HAP-1 (cell line): ENCODE results near the gene PCDHA6.
A peak's percentile ranks its signal among the peaks of the same experiment; 100 is the strongest.
"Not testable (repeated sequence)": the region's sequence is repeated elsewhere in the genome, so short reads cannot be mapped to it uniquely, and the experiment has no call there.

Experiments
- DNase-seq, 2 experiments: peaks; one replicate each; pipeline ENCODE4 v3.0.0-alpha.2; 2016 to 2020; ENCODE audit warnings: low spot score in 2 of 2
- H3K27me3 ChIP-seq: fragments of 250-450 bp; sonication (Bioruptor Pico); 2 replicates; pipeline ENCODE4 v1.5.1; 2020; ENCODE audit warnings: low read depth, mild to moderate bottlenecking, moderate library complexity
- H3K36me3 ChIP-seq: fragments of 250-450 bp; sonication (Bioruptor Pico); replicated peaks from 2 replicates; pipeline ENCODE4 v1.5.1; 2020; ENCODE audit warnings: mild to moderate bottlenecking
- H3K4me1 ChIP-seq: fragments of 250-450 bp; sonication (Bioruptor Pico); 2 replicates; pipeline ENCODE4 v1.5.1; 2020; ENCODE audit warnings: mild to moderate bottlenecking
- H3K4me3 ChIP-seq: fragments of 250-450 bp; sonication (Bioruptor Pico); 2 replicates; pipeline ENCODE4 v1.5.1; 2020; ENCODE audit warnings: mild to moderate bottlenecking, moderate library complexity
- H3K9me3 ChIP-seq: fragments of 250-450 bp; sonication (Bioruptor Pico); 2 replicates; pipeline ENCODE4 v1.5.1; 2020; ENCODE audit warnings: mild to moderate bottlenecking, moderate library complexity
- in situ Hi-C: fragments of 300-500 bp; cut with MboI; formaldehyde crosslinking; loops from 3 replicates; pipeline ENCODE4 v1.14.3; 2020; ENCODE audit warnings: low sequenced_read_pairs, inconsistent platforms, mixed read lengths

PCDHA6 gene

GRCh38 chr5:140862441-140863295, 34.9 kb downstream of the PCDHA6 start:
- in situ Hi-C loops: no loop called here
- no peaks in the 10 kb centered on the region for H3K36me3 ChIP-seq
- H3K4me1 ChIP-seq: no peaks in the 10 kb centered on the region
- H3K27me3 ChIP-seq: peaks cover 3% of the 10 kb centered on the region; the same call in 1 of the 2 replicates
- no peak overlapping the region for H3K4me3 ChIP-seq
- no peak for DNase-seq
- no peaks in the 10 kb centered on the region for H3K9me3 ChIP-seq

- H3K4me1 ChIP-seq: no peaks in the 10 kb centered on the region
- peak; percentile 52 to 55 for DNase-seq
- in situ Hi-C loops: no loop called here
- no peaks in the 10 kb centered on the region for H3K36me3 ChIP-seq
- H3K4me3 ChIP-seq: no peak within 1 kb of the TSS
- H3K9me3 ChIP-seq: no peaks in the 10 kb centered on the region
- H3K27me3 ChIP-seq: peaks cover 3% of the 10 kb centered on the region; the same call in 1 of the 2 replicates
These were observed 41.2 kb downstream of the PCDHA6 start, which contains the start of gene PCDHA11 for GRCh38 chr5:140868721-140869554. Gene PCDHA11, plus strand, starts transcription at chr5:140868957. Its CDS starts 147 bp downstream, at chr5:140869104.

- Histone ChIP-seq H3K27me3 (peaks cover 3% of the 10 kb centered on the region; the same call in 1 of the 2 replicates), H3K9me3 (no peaks in the 10 kb centered on the region), H3K36me3 (no peaks in the 10 kb centered on the region), H3K4me3 (no peak overlapping the region), H3K4me1 (no peaks in the 10 kb centered on the region)
- peak in 1 of 2 experiments; percentile 8 for DNase-seq
- in situ Hi-C loops: no loop called here
These were observed 41.8 kb downstream of the PCDHA6 start for GRCh38 chr5:140869555-140869886.

- Histone ChIP-seq H3K36me3 (no peaks in the 10 kb centered on the region), H3K27me3 (peaks cover 3% of the 10 kb centered on the region; the same call in 1 of the 2 replicates)
These were observed 42.8 kb downstream of the PCDHA6 start for GRCh38 chr5:140870221-140871201.

GRCh38 chr5:140875085-140876065, 47.6 kb downstream of the PCDHA6 start, which contains the start of gene PCDHA12:
Gene PCDHA12, plus strand, starts transcription at chr5:140875308. Its CDS starts 165 bp downstream, at chr5:140875473.
- Histone ChIP-seq H3K36me3 (no peaks in the 10 kb centered on the region), H3K27me3 (peaks cover 3% of the 10 kb centered on the region; the same call in 1 of the 2 replicates), H3K4me3 (no peak within 1 kb of the TSS), H3K9me3 (no peaks in the 10 kb centered on the region), H3K4me1 (no peaks in the 10 kb centered on the region)
- DNase-seq: no peak
- in situ Hi-C loops: no loop called here

More at GRCh38 chr5:140870221-140871201, 42.8 kb downstream of the PCDHA6 start:
- no peak overlapping the region for H3K4me3 ChIP-seq
- H3K4me1 ChIP-seq: no peaks in the 10 kb centered on the region
- in situ Hi-C loops: no loop called here
- no peak for DNase-seq
- H3K9me3 ChIP-seq: no peaks in the 10 kb centered on the region

GRCh38 chr5:140876541-140877261, 48.9 kb downstream of the PCDHA6 start:
- DNase-seq, H3K4me1 ChIP-seq, in situ Hi-C loops, H3K9me3 ChIP-seq, H3K36me3 ChIP-seq, H3K4me3 ChIP-seq: not testable (repeated sequence)
- peaks cover 10% of the 10 kb centered on the region for H3K27me3 ChIP-seq

GRCh38 chr5:140877262-140877581, 49.5 kb downstream of the PCDHA6 start:
- H3K4me1 ChIP-seq: no peaks in the 10 kb centered on the region
- in situ Hi-C loops: no loop called here
- no peaks in the 10 kb centered on the region for H3K9me3 ChIP-seq
- no peak for DNase-seq
- no peak overlapping the region for H3K4me3 ChIP-seq
- H3K36me3 ChIP-seq: no peaks in the 10 kb centered on the region
- H3K27me3 ChIP-seq: peaks cover 10% of the 10 kb centered on the region
